ENCODE data around the gene AFG3L2. TPM values are rescaled to one million over a fixed set of nuclear protein-coding genes. Genes with fewer than 3 reads are reported as not detected.

Gene AFG3L2
- total RNA-seq, 4 donors from 2014 or later: 18.5 to 53.1 (median 33.7) TPM

GRCh38 chr18:12321333-12321732, 55.7 kb downstream of the AFG3L2 start:
- Histone ChIP-seq H3K27ac (no peak overlapping the region), H3K36me3 (no peaks in the 10 kb centered on the region), H3K4me3 (no peak overlapping the region), H3K27me3 (no peaks in the 10 kb centered on the region), H3K4me1 (peaks cover 0 to 2% of the 10 kb centered on the region in 2 donors), H3K9me3 (no peaks in the 10 kb centered on the region)
- TF ChIP-seq CTCF (IDR thresholded peaks at IDR 0.05) (no peak), POLR2A (IDR thresholded peaks at IDR 0.05) (no peak)
- DNase-seq: no peak
- intact Hi-C loops (cut with DNase I; ENCODE audit: low total_unique reads): no loop called here

GRCh38 chr18:12318857-12319256, 58.2 kb downstream of the AFG3L2 start:
- H3K27me3 ChIP-seq: no peaks in the 10 kb centered on the region
- intact Hi-C loops (cut with DNase I; ENCODE audit: low total_unique reads): no loop called here
- TF ChIP-seq POLR2A (IDR thresholded peaks at IDR 0.05) (no peak), CTCF (IDR thresholded peaks at IDR 0.05) (no peak)
- no peak overlapping the region for H3K27ac ChIP-seq
- no peaks in the 10 kb centered on the region for H3K9me3 ChIP-seq
- no peaks in the 10 kb centered on the region for H3K36me3 ChIP-seq
- H3K4me1 ChIP-seq: peaks cover 0 to 9% of the 10 kb centered on the region in 2 donors
- H3K4me3 ChIP-seq: no peak overlapping the region
- DNase-seq: no peak

GRCh38 chr18:12318334-12318697, 58.7 kb downstream of the AFG3L2 start:
- no peaks in the 10 kb centered on the region for H3K9me3 ChIP-seq
- peaks cover 0 to 9% of the 10 kb centered on the region in 2 donors for H3K4me1 ChIP-seq
- no peak for TF ChIP-seq CTCF (IDR thresholded peaks at IDR 0.05)
- no peak for TF ChIP-seq POLR2A (IDR thresholded peaks at IDR 0.05)
- intact Hi-C loops (cut with DNase I; ENCODE audit: low total_unique reads): no loop called here
- peak overlapping the region; percentile 27 to 30 for H3K27ac ChIP-seq
- no peaks in the 10 kb centered on the region for H3K36me3 ChIP-seq
- H3K27me3 ChIP-seq: no peaks in the 10 kb centered on the region
- DNase-seq: no peak
- no peak overlapping the region for H3K4me3 ChIP-seq

- Histone ChIP-seq H3K4me3 (no peak overlapping the region), H3K27ac (peak overlapping the region; percentile 31 to 58), H3K9me3 (no peaks in the 10 kb centered on the region), H3K27me3 (no peaks in the 10 kb centered on the region), H3K36me3 (no peaks in the 10 kb centered on the region), H3K4me1 (peaks cover 0 to 9% of the 10 kb centered on the region in 2 donors)
- TF ChIP-seq POLR2A (IDR thresholded peaks at IDR 0.05) (no peak), CTCF (IDR thresholded peaks at IDR 0.05) (no peak)
- intact Hi-C loops (cut with DNase I; ENCODE audit: low total_unique reads): no loop called here
- DNase-seq: peak in 1 of 2 donors; percentile 47
These were observed 59.2 kb downstream of the AFG3L2 start for GRCh38 chr18:12317664-12318333.

GRCh38 chr18:12315911-12316310, 61.1 kb downstream of the AFG3L2 start:
- H3K36me3 ChIP-seq: no peaks in the 10 kb centered on the region

More at GRCh38 chr18:12315911-12316310, 61.1 kb downstream of the AFG3L2 start:
- Histone ChIP-seq H3K4me3 (no peak overlapping the region), H3K9me3 (peaks cover 0 to 14% of the 10 kb centered on the region in 2 donors), H3K27me3 (no peaks in the 10 kb centered on the region), H3K4me1 (peaks cover 0 to 9% of the 10 kb centered on the region in 2 donors), H3K27ac (peak overlapping the region; percentile 47 to 58)
- DNase-seq: no peak
- intact Hi-C loops (cut with DNase I; ENCODE audit: low total_unique reads): no loop called here
- TF ChIP-seq POLR2A (IDR thresholded peaks at IDR 0.05) (no peak), CTCF (IDR thresholded peaks at IDR 0.05) (no peak)
